GM12874 (cell line): ENCODE measurements around the gene TAS2R20.

Experiments used
- CTCF ChIP-seq: IDR thresholded peaks from 2 replicates; pipeline ENCODE4 v1.5.1; 2011; ENCODE audit warnings: low read depth, mild to moderate bottlenecking, control low read depth, low read length, moderate library complexity; ENCODE audit not compliant: insufficient read depth

TAS2R20 gene

GRCh38 chr12:11015775-11016430, 17.8 kb upstream of the TAS2R20 start:
- TF ChIP-seq CTCF, result no peak

DNA sequence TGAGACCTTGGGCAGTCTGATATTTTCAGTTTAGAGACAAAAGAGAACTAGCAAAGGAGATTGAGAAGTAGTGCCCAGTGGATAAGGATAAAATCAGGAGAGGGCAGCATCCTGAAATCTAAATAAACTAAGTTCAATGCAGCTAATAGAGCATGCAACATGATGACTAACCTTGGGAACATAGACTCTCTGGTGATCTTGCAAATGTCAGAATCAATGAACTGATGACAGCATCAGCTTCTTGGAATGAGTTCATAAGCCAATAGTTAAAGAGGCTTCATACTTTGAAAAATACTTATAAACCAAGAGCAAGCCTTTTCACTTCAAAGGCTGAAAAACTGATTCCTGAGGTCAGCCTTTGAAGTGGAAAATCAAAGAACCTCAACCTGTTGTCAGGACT, 16.1 kb upstream of the TAS2R20 start:
- TF ChIP-seq CTCF, result no peak

DNA sequence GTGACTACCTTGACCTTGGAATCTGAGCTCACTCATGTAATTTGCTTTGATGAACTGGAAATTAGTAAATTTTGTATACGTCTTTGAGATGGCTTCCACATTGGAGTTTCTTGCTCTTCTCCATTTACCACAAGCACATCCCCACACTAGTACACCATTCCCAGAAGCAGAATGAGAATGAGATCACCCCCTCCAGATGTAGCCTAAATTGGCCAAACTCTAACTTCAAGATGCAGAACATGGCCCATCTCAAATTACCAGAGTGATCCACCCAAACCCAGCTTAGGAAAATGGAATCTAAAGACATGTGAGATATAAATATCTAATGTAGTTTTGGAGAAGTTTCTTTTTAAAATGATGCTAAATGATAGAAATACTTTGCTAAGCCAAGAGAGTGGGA, 9.5 kb upstream of the TAS2R20 start:
- no peak for TF ChIP-seq CTCF

GRCh38 chr12:10994307-10994706, 3.8 kb downstream of the TAS2R20 start:
- TF ChIP-seq CTCF, result no peak

GRCh38 chr12:10989107-10989506, 9.0 kb downstream of the TAS2R20 start:
- no peak for TF ChIP-seq CTCF

DNA sequence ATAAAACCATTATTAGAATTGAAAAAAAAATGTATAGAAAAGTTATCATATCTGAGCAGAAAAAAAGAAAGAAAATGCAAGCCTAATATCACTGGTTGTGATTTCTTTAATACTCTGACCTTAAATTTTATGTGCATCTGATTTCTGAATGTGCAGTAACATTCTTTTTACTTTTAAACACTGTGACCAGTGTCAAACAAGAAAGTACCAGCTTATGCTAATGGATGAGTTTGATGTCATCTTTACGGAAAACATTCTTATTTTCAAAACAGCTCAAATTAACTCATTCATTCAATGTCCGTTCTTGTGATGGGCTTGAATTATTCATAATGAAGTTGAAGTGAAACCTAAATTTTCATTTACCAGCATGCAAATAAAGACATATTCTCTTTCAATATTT, 11.3 kb downstream of the TAS2R20 start, which contains the start of gene TAS2R50:
Gene TAS2R50 (minus strand): TSS at position 101 of the 400 bp plus-strand sequence. CDS start 52 bp downstream, at position 49.
- no peak for TF ChIP-seq CTCF

- no peak for TF ChIP-seq CTCF
Observed at GRCh38 chr12:10982244-10982643, 15.9 kb downstream of the TAS2R20 start.

GRCh38 chr12:10974965-10975364, 23.1 kb downstream of the TAS2R20 start:
- TF ChIP-seq CTCF, result no peak
